GM13976 (cell line): ENCODE results near the gene RASSF3.

Experiments used
- DNase-seq: peaks from one replicate; pipeline ENCODE4 v3.0.0; 2012; ENCODE audit warnings: low spot score
- CTCF ChIP-seq: IDR thresholded peaks from 2 replicates; pipeline ENCODE4 v1.5.1; 2012; ENCODE audit warnings: borderline replicate concordance, mild to moderate bottlenecking; ENCODE audit not compliant: insufficient read depth; ENCODE audit errors: extremely low read depth, missing control alignments, control extremely low read depth
- in situ Hi-C: fragments of 300-500 bp; cut with MboI; formaldehyde crosslinking; loops from one replicate; pipeline ENCODE4 v1.12.0; 2022; ENCODE audit warnings: low sequenced_read_pairs, mixed read lengths, inconsistent platforms; ENCODE audit not compliant: unreplicated experiment

RASSF3 gene

GRCh38 chr12:64695550-64695949, 85.3 kb downstream of the RASSF3 start:
- in situ Hi-C loops = loop anchor here (5.0 kb wide), 1 partner anchor 148 kb away; no protein-coding TSS in a partner anchor
- DNase-seq = no peak
- no peak for TF ChIP-seq CTCF

GRCh38 chr12:64696080-64696741, 85.9 kb downstream of the RASSF3 start:
- no peak for DNase-seq
- TF ChIP-seq CTCF = no peak
- in situ Hi-C loops = loop anchor here (5.0 kb wide), 1 partner anchor 149 kb away; no protein-coding TSS in a partner anchor

- no peak for TF ChIP-seq CTCF
- in situ Hi-C loops = loop anchor here (5.0 kb wide), 1 partner anchor 152 kb away; no protein-coding TSS in a partner anchor
- no peak for DNase-seq
These were observed 89.3 kb downstream of the RASSF3 start for GRCh38 chr12:64699504-64700115.

- DNase-seq = no peak
- in situ Hi-C loops = no loop called here
- TF ChIP-seq CTCF = no peak
These were observed 90.2 kb downstream of the RASSF3 start for GRCh38 chr12:64700532-64700931.

- DNase-seq = no peak
- in situ Hi-C loops = no loop called here
- TF ChIP-seq CTCF = no peak
These were observed 91.0 kb downstream of the RASSF3 start for GRCh38 chr12:64701283-64701682.

GRCh38 chr12:64706306-64706705, 96.0 kb downstream of the RASSF3 start:
- in situ Hi-C loops = no loop called here

More at GRCh38 chr12:64706306-64706705, 96.0 kb downstream of the RASSF3 start:
- TF ChIP-seq CTCF = no peak
- no peak for DNase-seq
